ENCODE data around the gene ACTN1.
A peak's percentile ranks its signal among the peaks of the same experiment; 100 is the strongest.
"Not testable (repeated sequence)": the region's sequence is repeated elsewhere in the genome, so short reads cannot be mapped to it uniquely, and the experiment has no call there.

Gene ACTN1

GRCh38 chr14:68856572-68856971, 122.5 kb downstream of the ACTN1 start:
- DNase-seq (ENCODE audit: extremely low read depth, low read depth), result peak; percentile 54
- TF ChIP-seq CTCF (IDR thresholded peaks at IDR 0.05; ENCODE audit: low read depth, low read length), result no peak

GRCh38 chr14:68854421-68854820, 124.7 kb downstream of the ACTN1 start:
- no peak for DNase-seq (ENCODE audit: extremely low read depth, low read depth)
- TF ChIP-seq CTCF (IDR thresholded peaks at IDR 0.05; ENCODE audit: low read depth, low read length), result no peak

GRCh38 chr14:68853749-68854148, 125.4 kb downstream of the ACTN1 start:
- DNase-seq (ENCODE audit: extremely low read depth, low read depth), result no peak
- TF ChIP-seq CTCF (IDR thresholded peaks at IDR 0.05; ENCODE audit: low read depth, low read length), result no peak

- DNase-seq (ENCODE audit: extremely low read depth, low read depth), result not testable (repeated sequence)
Observed at GRCh38 chr14:68852493-68852892, 126.6 kb downstream of the ACTN1 start.

GRCh38 chr14:68851078-68851477, 128.0 kb downstream of the ACTN1 start:
- DNase-seq (ENCODE audit: extremely low read depth, low read depth), result no peak
- no peak for TF ChIP-seq CTCF (IDR thresholded peaks at IDR 0.05; ENCODE audit: low read depth, low read length)

GRCh38 chr14:68849416-68849815, 129.7 kb downstream of the ACTN1 start:
- no peak for TF ChIP-seq CTCF (IDR thresholded peaks at IDR 0.05; ENCODE audit: low read depth, low read length)

GRCh38 chr14:68848253-68848652, 130.8 kb downstream of the ACTN1 start:
- DNase-seq (ENCODE audit: extremely low read depth, low read depth), result no peak
- no peak for TF ChIP-seq CTCF (IDR thresholded peaks at IDR 0.05; ENCODE audit: low read depth, low read length)

More at GRCh38 chr14:68849416-68849815, 129.7 kb downstream of the ACTN1 start:
- no peak for DNase-seq (ENCODE audit: extremely low read depth, low read depth)

- not testable (repeated sequence) for DNase-seq (ENCODE audit: extremely low read depth, low read depth)
Observed at GRCh38 chr14:68847640-68848039, 131.5 kb downstream of the ACTN1 start.

- DNase-seq (ENCODE audit: extremely low read depth, low read depth), result no peak
- no peak for TF ChIP-seq CTCF (IDR thresholded peaks at IDR 0.05; ENCODE audit: low read depth, low read length)
Observed at GRCh38 chr14:68846466-68846865, 132.6 kb downstream of the ACTN1 start.

Data from AG09319 (cell line).